SK-N-SH treated with all-trans-retinoic acid at 6 μM for 48 hours (cell line): Measurements from ENCODE around the gene B4GALT6.

ENCODE experiments used
- ARNTL ChIP-seq: fragments of 450-650 bp; formaldehyde crosslinking; IDR thresholded peaks from 2 replicates; pipeline ENCODE4 v1.5.0; 2020; ENCODE audit warnings: low read depth, mild to moderate bottlenecking, moderate library complexity, borderline replicate concordance
- ESRRG ChIP-seq: fragments of 250-450 bp; sonication (Bioruptor Pico); IDR thresholded peaks from 2 replicates; pipeline ENCODE4 v1.6.1; 2021; ENCODE audit warnings: mild to moderate bottlenecking
- OSR1 ChIP-seq: fragments of 250-450 bp; sonication (Bioruptor Pico); IDR thresholded peaks from 2 replicates; pipeline ENCODE4 v1.8.0; 2022; ENCODE audit warnings: moderate library complexity, mild to moderate bottlenecking, inconsistent platforms
- PATZ1 ChIP-seq: fragments of 250-450 bp; sonication (Bioruptor Pico); IDR thresholded peaks from 2 replicates; pipeline ENCODE4 v1.8.0; 2020; ENCODE audit warnings: mild to moderate bottlenecking, moderate library complexity, borderline replicate concordance
- RARB ChIP-seq: fragments of 250-450 bp; sonication (Bioruptor Pico); IDR thresholded peaks from 2 replicates; pipeline ENCODE4 v1.8.0; 2021; ENCODE audit warnings: mild to moderate bottlenecking, moderate library complexity
- TF ChIP-seq, protein P1 (sequence below): fragments of 250-450 bp; sonication (Bioruptor Pico); IDR thresholded peaks from 2 replicates; pipeline ENCODE4 v1.8.0; 2021; ENCODE audit warnings: low read depth, mild to moderate bottlenecking, moderate library complexity, borderline replicate concordance

DNA sequence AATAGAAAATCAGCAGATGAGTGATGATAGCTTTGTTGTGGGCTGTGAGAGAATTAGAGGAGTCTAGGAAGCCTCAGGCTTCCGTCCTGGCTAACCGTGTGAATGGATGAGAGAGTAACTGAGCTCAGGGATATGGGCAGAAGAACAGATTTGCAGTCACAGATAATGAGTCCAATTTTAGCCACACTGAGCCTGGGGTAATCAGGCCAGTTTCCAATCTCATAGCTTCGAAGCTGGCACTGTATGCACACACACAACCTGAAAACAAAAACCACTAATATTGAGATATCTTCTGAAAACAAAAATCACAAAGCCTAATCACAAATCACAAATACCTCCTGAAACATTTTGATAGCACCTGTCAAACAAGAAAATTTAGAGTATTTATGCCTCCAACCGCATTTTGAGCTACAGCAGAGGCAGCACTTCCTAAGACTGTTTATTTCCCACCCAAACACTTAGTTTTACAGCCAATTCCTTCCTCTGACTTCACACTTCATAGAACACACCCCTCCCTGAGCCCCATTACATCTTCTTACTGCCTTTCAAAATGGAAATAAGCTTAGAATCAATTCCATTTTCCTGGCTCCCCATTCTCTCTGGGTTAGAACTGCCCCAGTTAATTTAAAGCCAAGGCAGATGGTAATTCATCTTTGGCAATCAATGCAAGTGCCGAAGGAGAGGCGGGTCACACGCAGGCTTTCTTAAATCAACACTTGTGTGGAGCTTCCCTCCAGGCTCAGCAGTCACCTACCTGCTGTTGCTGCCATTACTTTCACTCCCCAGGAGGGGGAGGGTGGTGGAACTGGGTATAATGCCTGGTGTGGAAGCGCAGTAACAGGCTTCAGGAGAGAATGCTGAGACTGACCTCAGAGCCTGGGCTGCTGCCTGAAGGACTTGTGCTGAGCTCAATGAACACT lies 73.8 kb downstream of the B4GALT6 start:
- no peak for TF ChIP-seq PATZ1 (CRISPR knock-in tag)
- TF ChIP-seq ESRRG (CRISPR knock-in tag): no peak
- TF ChIP-seq RARB: no peak
- TF ChIP-seq ARNTL (CRISPR knock-in tag): no peak
- no peak for TF ChIP-seq OSR1 (CRISPR knock-in tag)
- TF ChIP-seq, protein P1, sequence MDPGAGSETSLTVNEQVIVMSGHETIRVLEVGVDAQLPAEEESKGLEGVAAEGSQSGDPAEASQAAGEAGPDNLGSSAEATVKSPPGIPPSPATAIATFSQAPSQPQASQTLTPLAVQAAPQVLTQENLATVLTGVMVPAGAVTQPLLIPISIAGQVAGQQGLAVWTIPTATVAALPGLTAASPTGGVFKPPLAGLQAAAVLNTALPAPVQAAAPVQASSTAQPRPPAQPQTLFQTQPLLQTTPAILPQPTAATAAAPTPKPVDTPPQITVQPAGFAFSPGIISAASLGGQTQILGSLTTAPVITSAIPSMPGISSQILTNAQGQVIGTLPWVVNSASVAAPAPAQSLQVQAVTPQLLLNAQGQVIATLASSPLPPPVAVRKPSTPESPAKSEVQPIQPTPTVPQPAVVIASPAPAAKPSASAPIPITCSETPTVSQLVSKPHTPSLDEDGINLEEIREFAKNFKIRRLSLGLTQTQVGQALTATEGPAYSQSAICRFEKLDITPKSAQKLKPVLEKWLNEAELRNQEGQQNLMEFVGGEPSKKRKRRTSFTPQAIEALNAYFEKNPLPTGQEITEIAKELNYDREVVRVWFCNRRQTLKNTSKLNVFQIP (CRISPR knock-in tag): no peak
